Lower leg skin (tissue), 3 donors: ENCODE data around the gene ATAD5.

ENCODE experiments used
- POLR2A ChIP-seq, 2 donors: fragments of 450-650 bp; IDR thresholded peaks; one replicate each; pipeline ENCODE4 v1.6.1; 2016 to 2017; ENCODE audit warnings: antibody characterized with exemption in 2 of 2, mild to moderate bottlenecking in 1 of 2, moderate library complexity in 1 of 2
- TF ChIP-seq, protein P1 (sequence below), 3 donors: fragments of 450-650 bp; IDR thresholded peaks; one replicate each; pipeline ENCODE4 v1.5.1; 2016; ENCODE audit warnings: antibody characterized with exemption in 3 of 3, mild to moderate bottlenecking in 3 of 3, moderate library complexity in 2 of 3

- TF ChIP-seq POLR2A (IDR thresholded peaks at IDR 0.05), result no peak
- TF ChIP-seq, protein P1, sequence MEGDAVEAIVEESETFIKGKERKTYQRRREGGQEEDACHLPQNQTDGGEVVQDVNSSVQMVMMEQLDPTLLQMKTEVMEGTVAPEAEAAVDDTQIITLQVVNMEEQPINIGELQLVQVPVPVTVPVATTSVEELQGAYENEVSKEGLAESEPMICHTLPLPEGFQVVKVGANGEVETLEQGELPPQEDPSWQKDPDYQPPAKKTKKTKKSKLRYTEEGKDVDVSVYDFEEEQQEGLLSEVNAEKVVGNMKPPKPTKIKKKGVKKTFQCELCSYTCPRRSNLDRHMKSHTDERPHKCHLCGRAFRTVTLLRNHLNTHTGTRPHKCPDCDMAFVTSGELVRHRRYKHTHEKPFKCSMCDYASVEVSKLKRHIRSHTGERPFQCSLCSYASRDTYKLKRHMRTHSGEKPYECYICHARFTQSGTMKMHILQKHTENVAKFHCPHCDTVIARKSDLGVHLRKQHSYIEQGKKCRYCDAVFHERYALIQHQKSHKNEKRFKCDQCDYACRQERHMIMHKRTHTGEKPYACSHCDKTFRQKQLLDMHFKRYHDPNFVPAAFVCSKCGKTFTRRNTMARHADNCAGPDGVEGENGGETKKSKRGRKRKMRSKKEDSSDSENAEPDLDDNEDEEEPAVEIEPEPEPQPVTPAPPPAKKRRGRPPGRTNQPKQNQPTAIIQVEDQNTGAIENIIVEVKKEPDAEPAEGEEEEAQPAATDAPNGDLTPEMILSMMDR (IDR thresholded peaks at IDR 0.05), result no peak
These were observed 23.9 kb upstream of the ATAD5 start for GRCh38 chr17:30807896-30808295.
